ENCODE measurements around the gene POU6F1.
"Not testable (repeated sequence)": the region's sequence is repeated elsewhere in the genome, so short reads cannot be mapped to it uniquely, and the experiment has no call there.

The POU6F1 gene, protein sequence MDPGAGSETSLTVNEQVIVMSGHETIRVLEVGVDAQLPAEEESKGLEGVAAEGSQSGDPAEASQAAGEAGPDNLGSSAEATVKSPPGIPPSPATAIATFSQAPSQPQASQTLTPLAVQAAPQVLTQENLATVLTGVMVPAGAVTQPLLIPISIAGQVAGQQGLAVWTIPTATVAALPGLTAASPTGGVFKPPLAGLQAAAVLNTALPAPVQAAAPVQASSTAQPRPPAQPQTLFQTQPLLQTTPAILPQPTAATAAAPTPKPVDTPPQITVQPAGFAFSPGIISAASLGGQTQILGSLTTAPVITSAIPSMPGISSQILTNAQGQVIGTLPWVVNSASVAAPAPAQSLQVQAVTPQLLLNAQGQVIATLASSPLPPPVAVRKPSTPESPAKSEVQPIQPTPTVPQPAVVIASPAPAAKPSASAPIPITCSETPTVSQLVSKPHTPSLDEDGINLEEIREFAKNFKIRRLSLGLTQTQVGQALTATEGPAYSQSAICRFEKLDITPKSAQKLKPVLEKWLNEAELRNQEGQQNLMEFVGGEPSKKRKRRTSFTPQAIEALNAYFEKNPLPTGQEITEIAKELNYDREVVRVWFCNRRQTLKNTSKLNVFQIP

DNA sequence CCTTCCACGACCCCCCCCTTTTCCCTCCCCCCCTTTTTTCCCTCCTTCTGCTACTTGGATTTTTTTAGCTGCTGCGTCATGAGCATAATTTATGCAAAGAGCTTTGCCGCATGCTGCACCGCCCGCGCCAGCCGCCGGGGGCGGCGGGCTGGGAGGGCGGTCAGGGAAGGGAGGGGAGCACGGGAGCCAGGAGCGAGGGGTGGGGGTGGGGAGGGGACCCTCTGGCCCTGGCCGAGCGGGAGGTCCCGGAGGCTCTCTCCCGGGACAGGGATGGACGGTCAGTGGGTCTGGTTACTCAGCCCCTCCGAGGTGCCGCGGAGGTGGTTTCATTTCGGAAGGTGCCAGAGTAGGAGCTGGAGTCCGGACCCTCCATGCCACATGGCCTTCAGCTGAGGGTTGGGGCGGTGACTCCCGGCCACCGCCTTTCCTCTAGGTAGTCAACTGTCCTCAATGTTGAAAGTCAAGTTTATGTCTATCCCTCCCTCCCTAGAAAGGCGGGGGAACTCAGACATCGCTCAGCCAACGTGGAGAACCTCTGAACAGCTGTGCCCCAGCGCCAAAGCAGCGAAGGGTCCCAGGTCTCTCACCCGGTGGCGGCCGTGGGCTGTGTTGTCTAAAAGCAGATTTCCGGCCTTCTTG, at the start of gene POU6F1:
Gene POU6F1, minus strand, starts transcription at position 95 of the 639 bp plus-strand sequence. CDS start 11,226 bp downstream, outside the sequence.
- DNase-seq (ENCODE audit: extremely low read depth in 1 of 2, low read depth in 1 of 2): peak; percentile 14 to 53

DNA sequence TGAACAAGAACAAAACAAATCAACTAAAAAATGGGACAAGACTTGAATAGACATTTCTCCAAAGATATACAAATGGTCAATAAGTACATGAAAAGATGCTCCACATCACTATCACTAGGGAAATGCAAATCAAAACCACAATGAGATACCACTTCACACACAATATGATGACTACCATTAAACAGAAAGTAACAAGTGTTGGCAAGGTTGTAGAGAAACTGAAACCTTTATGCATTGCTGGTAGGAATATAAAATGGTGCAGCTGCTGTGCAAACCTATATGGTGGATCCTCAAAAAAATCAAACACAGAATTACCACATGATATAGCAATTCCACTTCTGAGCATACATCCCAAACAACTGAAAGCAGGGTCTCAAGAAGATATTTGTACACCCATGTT, 47.2 kb upstream of the POU6F1 start:
- no peak for DNase-seq (ENCODE audit: extremely low read depth in 1 of 2, low read depth in 1 of 2)

DNA sequence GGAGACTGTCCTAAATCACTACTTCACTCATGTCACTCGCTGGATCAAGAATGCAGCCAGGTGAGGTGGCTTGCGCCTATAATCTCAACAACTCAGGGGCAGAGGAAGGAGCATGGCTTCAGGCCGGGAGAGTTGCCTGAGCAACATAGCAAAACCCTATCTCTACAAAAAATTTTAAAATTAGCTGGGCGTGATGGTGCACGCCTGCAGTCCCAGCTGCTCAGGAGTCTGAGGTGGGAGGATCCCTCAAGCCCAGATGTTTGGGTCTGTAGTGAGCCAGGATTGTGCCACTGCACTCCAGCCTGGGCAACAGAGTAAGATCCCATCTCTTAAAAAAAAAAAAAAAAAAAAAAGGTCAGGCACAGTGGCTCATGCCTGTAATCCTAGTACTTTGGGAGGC, 46.4 kb upstream of the POU6F1 start:
- DNase-seq (ENCODE audit: extremely low read depth in 1 of 2, low read depth in 1 of 2): no peak

DNA sequence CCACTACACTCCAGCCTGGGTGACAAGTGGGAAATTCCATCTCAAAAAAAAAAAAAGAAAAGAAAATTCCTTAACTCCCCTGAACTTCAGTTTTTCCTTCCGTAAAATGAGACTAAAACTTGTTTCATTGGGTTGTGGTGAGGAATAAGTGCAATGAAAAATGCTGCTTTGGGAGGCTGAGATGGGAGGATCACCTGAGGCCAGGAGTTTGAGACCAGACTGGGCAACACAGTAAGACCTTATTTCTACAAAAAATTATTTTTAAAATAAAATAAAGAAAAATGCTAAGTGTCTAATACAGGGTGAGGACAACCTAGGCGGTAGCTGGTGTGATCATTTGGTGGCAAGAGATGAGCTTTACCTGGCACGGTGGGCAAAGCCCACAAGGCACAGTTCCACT, 45.5 kb upstream of the POU6F1 start:
- DNase-seq (ENCODE audit: extremely low read depth in 1 of 2, low read depth in 1 of 2): no peak

DNA sequence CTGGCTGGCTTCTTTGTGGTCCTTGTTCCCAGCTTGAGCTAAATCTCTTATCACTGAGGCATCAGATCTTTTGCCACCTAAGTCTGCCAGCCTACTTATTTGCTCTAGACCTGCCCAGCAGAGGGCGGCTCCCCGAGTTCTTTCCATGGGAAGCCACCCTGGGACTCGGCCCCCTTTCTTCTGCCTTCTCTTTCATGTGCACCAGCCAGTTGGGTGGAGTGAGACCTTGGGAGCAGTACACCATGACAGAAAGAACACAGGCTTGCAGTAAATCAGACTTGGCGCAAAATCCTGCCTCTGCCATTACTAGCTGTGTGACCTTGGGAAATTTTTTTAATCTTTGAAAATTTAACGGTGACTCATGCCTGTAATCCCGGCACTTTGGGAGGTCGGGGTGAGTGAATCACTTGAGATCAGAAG, 44.9 kb upstream of the POU6F1 start:
- peak in 1 of 2 donors; percentile 8 for DNase-seq (ENCODE audit: extremely low read depth in 1 of 2, low read depth in 1 of 2)

DNA sequence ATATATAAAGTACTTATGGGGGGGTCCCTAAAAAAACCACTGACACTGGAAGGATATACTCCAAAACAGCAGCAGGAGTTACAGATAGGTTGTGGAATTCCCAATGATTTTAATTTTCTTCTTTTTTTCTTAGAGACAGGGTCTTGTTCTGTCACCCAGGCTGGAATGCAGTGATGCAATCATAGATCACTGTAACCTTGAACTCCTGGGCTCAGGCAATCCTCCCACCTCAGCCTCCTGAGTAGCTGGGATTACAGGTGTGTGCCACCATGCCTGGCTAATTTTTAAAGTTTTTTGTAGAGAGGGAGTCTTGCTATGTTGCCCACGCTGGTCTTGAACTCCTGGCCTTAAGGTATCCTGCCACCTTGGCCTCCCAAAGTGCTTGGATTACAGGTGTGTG, 41.7 kb upstream of the POU6F1 start:
- not testable (repeated sequence) for DNase-seq (ENCODE audit: extremely low read depth in 1 of 2, low read depth in 1 of 2)

DNA sequence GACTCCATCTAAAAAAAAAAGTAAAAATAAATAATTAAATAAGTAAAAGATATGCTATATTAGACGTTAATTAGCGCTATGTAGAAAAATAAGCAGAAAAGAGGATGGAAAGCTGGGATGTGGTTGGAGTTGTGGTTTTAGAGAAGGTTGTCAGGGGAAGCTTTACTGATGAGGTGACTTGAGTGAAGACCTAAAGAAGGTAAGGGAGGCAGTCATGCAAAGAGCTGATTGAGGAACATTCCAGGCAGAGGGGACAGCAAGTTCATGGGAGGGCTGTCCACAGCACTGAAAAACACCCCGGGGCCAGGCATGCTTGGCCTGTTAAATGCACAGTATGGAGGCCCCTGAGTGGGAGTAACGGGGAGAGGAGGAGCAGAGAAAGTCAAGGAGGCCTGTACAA, 36.7 kb upstream of the POU6F1 start:
- DNase-seq (ENCODE audit: extremely low read depth in 1 of 2, low read depth in 1 of 2): no peak

DNA sequence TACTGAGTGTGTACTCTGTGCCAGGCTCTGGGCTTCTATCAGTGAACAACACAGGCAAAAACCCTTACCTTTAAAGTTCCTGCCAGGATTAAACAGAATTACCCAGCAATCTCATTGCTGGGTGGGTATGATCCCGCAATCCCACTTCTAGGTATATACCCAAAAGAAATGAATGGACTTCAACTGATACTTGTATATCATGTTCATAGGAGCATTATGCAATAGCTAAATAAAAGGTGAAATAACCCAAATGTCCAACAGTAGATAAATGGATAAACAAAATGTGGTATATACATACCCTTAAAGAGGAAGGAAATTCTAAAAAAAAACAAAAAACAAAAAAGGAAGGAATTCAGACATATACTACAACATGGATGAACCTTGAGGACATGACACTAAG, 35.4 kb upstream of the POU6F1 start:
- DNase-seq (ENCODE audit: extremely low read depth in 1 of 2, low read depth in 1 of 2): no peak

DNA sequence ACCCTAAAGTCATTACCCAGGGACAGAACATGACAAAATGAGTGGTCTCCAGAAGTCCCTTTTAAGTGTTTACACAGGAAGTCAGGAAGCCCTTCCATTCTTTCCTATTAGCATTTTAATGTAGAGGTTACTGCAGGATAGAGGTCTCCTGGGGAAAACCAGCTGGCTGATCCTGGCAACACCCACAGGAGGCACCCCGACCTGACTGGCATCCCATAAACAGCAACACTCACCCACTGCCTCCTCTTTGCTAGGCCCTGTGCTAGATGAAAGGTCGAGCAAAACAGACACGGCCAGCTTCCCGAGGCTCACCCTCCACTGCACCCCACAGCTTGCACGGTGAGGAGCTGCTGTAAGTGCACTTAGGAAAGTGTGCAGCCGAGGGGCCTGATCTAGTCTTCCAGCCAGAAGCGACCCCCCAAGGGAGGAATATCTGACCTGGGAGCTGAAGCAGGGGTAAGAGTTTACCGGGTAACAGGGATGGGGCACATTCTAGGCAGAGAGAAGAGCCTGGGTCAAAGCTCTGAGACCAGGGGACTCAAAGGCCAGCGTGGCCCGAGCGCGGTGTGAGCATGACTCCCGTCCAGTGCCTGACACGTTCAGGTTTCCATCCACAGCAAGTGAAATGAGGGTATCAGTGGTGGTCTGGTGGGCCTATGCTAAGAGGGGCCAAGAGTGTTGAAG, 29.8 kb upstream of the POU6F1 start:
- no peak for DNase-seq (ENCODE audit: extremely low read depth in 1 of 2, low read depth in 1 of 2)

DNA sequence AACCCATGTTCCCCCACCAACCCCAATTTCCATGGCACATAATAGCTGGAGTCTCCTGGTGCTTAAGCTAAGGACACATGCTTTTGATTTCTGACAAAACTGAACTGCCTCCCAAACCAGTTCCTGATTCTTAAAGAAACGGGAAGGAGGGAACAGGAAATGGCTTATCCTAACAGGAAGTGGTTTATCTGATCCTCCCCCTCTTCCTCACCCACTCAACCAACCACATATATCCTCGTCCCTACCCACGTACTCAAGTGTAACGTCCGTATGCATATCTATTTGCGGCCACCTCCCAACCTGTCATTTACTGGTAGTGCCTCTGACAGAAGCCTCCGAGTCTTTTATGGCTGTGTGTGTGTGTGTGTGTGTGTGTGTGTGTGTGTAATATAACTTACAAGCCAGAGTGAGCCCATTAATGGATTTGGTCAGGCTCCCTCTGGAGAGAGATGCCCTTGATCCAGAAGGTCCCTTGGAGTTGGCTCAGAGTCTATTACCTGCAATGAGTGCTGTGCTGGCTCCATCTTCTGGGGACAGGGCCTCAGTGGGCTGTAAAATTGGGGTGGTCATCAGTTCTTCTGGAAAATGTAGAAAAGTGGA, 28.5 kb upstream of the POU6F1 start:
- DNase-seq (ENCODE audit: extremely low read depth in 1 of 2, low read depth in 1 of 2): no peak

DNA sequence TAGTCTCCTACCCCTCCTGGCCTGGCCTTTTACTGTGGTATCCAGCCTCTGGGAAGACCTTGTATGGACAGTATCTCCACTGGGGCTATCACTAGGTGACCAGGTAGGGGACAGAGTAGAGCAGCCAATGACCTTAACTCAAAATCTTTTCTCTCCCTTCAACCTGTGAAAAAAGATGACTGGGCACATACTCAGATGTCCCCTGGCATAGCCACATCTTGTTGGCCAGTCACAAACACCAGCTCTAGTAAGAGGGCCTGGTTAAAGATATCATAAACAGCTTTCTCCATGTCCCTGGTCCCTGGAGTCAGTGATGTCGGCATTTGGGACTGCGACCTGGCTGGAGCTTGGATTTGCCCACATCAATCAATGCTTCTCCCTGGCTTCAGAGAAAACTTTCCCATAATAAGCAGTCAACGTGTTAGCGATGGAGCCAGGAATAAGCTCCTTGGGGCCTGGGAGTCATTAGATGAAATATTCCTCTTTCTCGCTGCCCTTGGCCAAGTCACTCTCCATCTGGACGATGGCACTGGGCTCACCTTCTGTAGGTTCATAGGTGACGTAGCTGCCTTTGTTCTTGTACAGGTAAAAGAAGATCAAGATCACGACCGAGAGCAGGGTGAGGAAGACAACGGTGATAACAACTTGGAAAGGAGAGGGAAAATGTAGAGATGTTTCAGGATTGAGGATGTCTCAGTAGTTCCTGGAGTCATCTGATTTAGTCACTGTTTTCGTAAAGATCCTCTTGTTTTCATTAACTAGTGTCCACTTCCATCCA, 27.8 kb upstream of the POU6F1 start:
- DNase-seq (ENCODE audit: extremely low read depth in 1 of 2, low read depth in 1 of 2): no peak

DNA sequence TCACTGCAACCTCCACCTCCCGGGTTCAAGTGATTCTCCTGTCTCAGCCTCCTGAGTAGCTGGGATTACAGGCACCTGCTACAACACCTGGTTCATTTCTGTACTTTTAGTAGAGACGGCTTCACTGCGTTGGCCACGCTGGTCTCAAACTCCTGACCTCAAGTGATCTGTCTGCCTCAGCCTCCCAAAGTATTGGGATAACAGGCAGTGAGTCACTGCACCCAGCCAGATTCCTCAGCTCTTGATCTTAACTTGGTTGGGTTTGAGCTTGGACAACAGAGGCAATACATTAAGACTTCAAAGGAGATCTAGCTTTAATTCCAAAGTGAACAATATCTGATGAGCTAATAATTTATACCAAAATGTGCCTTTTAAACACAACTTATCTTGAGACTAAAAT, 26.4 kb upstream of the POU6F1 start:
- no peak for DNase-seq (ENCODE audit: extremely low read depth in 1 of 2, low read depth in 1 of 2)

DNA sequence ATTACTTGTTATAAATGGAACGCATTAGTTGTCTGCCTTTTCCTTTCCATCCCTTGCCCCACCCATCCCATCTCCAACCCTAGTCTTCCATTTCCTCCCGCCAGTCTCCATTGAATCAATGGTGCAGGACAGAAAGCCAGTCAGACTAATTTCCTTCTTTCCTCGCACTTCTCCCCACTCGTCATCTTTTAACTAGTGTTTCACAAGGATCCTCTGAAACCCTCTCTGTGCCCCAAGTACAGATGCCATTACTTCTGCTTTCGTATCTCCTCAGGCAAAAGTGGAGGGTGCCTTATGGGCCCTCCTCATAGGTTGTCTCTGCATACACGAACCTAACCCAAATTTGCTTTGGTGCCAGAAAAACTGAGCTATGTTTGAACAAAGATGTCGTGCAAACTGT, 25.0 kb upstream of the POU6F1 start:
- DNase-seq (ENCODE audit: extremely low read depth in 1 of 2, low read depth in 1 of 2): no peak

DNA sequence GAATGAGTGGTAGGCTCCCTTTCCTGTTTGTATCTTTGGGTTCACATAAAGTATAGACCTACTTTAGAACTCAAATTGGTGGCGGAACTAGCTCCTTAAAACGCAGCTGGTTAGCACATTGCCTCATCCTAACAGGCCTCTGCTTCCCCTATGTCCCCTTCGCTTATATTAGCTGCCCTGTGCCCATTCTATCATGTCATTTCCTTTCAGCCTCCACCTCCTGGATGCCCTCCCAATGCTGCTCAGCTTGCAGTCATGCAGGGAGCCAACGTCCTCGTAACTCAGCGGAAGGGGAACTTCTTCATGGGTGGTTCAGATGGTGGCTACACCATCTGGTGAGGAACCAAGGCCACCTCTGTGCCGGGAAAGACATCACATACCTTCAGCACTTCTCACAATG, 24.3 kb upstream of the POU6F1 start:
- no peak for DNase-seq (ENCODE audit: extremely low read depth in 1 of 2, low read depth in 1 of 2)

DNA sequence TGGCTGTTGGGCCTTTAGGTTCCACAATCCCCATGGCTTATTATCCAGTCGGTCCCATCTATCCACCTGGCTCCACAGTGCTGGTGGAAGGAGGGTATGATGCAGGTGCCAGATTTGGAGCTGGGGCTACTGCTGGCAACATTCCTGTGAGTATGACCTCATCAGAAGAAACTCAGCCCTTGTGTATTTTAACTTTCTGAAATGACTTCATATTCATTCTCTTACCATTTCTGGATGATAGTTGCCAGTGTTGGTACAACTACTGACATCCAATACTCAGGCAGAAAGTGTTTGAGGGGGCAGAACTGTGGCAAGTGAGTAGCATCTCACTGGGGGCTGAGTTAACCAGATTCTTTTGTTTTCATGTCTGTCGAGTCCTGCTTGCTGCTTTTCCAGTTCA, 23.1 kb upstream of the POU6F1 start:
- no peak for DNase-seq (ENCODE audit: extremely low read depth in 1 of 2, low read depth in 1 of 2)

DNA sequence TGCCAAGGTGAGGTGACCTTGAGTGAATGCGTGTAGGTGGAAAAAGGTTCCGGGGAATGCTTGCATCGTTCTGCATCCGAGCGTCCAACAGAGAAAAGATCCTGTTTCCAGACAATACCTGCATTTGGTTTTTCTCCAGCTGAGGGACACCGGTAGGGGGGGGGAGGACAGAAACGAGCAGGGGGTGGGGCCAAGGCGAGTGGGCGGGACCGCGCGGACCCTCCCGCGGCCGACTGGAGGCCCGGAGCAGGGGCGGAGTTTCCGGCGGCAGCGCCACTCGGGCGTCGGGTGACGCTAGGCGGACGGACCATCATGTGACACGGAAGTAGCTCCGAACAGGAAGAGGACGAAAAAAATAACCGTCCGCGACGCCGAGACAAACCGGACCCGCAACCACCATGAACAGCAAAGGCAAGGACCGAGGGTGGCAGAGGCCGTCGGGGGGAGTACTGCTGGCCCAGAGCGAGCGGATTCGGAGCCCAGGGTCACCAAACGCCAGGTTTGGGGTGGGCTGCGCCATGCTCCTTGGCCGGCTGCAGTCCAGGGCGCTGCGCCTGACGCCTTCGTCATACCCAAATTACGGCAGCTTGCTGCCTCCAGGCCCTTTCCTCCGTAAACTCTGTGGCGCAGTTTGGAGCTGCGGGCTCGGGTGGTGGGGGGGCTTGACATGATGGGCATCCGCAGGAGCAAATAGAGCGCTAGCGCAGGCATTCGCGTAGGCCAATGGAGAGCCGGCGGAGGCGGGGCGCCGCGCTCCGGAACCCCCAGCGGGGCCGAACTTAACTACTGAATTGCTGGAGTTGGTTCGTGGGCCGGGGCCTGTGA, 20.9 kb upstream of the POU6F1 start, which contains the start of gene DAZAP2:
Gene DAZAP2, plus strand, starts transcription at position 317 of the 825 bp plus-strand sequence. Its CDS starts 82 bp downstream, at position 399.
- peak; percentile 82 to 94 for DNase-seq (ENCODE audit: extremely low read depth in 1 of 2, low read depth in 1 of 2)

DNA sequence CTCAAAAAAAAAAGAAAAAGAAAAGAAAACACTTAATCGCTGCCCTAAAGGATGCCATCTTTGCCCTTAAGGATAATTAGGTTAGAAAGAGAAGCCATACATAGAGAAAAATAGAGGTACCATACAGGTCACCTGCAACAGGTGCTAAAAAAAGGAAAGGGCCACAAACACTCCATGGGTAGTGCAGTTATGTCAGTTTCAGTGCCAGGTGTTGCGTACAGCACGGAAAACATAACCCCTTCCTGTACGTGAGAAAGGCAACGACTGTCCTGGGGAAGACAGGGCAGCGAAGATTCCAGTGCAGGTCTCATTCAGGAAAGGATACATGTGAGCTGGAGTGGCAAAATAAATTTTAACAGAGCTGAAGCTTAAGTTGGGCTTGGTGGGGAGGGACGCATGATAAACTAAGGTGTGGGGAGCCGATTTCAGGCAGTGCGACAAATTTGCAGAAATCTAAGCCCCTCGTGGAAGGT, 20.2 kb upstream of the POU6F1 start:
- no peak for DNase-seq (ENCODE audit: extremely low read depth in 1 of 2, low read depth in 1 of 2)

DNA sequence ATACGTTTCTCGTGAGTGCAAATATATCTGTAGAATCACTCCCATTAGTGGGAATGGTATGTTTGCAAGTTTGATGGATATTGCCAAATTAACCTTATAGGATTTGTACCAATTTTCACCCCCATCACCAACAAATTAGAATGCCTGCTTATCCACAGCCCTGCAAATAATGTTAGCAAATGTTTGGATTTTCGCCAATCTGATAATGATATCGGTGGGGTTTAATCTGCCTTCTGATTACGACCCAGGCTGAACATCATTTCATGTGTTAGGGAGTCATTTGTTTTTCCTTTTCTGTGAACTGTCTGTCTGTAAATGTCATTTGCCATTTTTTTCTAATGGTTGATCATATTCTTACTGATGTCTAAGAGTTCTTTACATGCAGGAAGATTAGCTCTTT, 16.7 kb upstream of the POU6F1 start:
- DNase-seq (ENCODE audit: extremely low read depth in 1 of 2, low read depth in 1 of 2): no peak

DNA sequence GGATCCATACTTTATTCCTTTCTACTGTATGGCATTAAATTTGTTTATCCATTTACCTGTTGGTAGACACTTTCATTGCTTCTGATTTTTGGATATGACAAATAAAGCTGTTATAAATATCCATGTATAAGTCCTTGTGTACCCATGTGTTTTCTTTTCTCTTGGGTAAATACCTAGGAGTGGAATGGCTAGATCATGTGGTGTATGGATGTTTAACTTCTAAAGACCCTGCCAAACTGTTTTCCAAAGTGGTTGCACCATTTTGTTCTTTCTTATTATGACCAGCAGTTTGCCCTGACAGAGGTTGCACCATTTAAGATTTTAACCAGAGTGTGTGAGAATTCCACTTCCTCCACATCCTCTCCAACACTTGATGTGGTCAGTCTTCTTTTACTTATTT, 14.8 kb upstream of the POU6F1 start:
- DNase-seq (ENCODE audit: extremely low read depth in 1 of 2, low read depth in 1 of 2): no peak

All from activated CD8-positive, alpha-beta memory T cell treated with anti-CD3 and anti-CD28 coated beads for 1 hour (primary cell).